ENCODE results near the gene NELL2. TPM values are rescaled to one million over a fixed set of nuclear protein-coding genes. Genes with fewer than 3 reads are reported as not detected.
"Not testable (repeated sequence)": the region's sequence is repeated elsewhere in the genome, so short reads cannot be mapped to it uniquely, and the experiment has no call there.

NELL2 gene
- total RNA-seq, 4 donors from 2014 or later = 7.5 to 39.2 (median 15.9) TPM

- H3K9me3 ChIP-seq = no peaks in the 10 kb centered on the region
- H3K4me3 ChIP-seq = no peak overlapping the region
- H3K27me3 ChIP-seq = no peaks in the 10 kb centered on the region
- no peak for DNase-seq
- no peaks in the 10 kb centered on the region for H3K36me3 ChIP-seq
- TF ChIP-seq, protein P1, sequence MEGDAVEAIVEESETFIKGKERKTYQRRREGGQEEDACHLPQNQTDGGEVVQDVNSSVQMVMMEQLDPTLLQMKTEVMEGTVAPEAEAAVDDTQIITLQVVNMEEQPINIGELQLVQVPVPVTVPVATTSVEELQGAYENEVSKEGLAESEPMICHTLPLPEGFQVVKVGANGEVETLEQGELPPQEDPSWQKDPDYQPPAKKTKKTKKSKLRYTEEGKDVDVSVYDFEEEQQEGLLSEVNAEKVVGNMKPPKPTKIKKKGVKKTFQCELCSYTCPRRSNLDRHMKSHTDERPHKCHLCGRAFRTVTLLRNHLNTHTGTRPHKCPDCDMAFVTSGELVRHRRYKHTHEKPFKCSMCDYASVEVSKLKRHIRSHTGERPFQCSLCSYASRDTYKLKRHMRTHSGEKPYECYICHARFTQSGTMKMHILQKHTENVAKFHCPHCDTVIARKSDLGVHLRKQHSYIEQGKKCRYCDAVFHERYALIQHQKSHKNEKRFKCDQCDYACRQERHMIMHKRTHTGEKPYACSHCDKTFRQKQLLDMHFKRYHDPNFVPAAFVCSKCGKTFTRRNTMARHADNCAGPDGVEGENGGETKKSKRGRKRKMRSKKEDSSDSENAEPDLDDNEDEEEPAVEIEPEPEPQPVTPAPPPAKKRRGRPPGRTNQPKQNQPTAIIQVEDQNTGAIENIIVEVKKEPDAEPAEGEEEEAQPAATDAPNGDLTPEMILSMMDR (IDR thresholded peaks at IDR 0.05) = no peak
- TF ChIP-seq POLR2A (IDR thresholded peaks at IDR 0.05) = no peak
- no peak overlapping the region for H3K27ac ChIP-seq
- H3K4me1 ChIP-seq = no peaks in the 10 kb centered on the region
These were observed 47.1 kb downstream of the NELL2 start for GRCh38 chr12:44829045-44829444.

GRCh38 chr12:44827832-44828438 lies 48.2 kb downstream of the NELL2 start:
- Histone ChIP-seq H3K27ac (no peak overlapping the region), H3K27me3 (no peaks in the 10 kb centered on the region), H3K4me1 (no peaks in the 10 kb centered on the region), H3K36me3 (no peaks in the 10 kb centered on the region), H3K4me3 (no peak overlapping the region), H3K9me3 (no peaks in the 10 kb centered on the region)
- TF ChIP-seq, protein P1 (IDR thresholded peaks at IDR 0.05) = no peak
- TF ChIP-seq POLR2A (IDR thresholded peaks at IDR 0.05) = no peak
- DNase-seq = no peak

GRCh38 chr12:44821702-44822101 lies 54.4 kb downstream of the NELL2 start:
- H3K4me1 ChIP-seq, H3K36me3 ChIP-seq, H3K27ac ChIP-seq, DNase-seq, H3K27me3 ChIP-seq, H3K9me3 ChIP-seq, H3K4me3 ChIP-seq: not testable (repeated sequence)

- no peak overlapping the region for H3K4me3 ChIP-seq
- H3K4me1 ChIP-seq = peaks cover 0 to 8% (median 0%) of the 10 kb centered on the region in 4 donors
- no peaks in the 10 kb centered on the region for H3K9me3 ChIP-seq
- H3K27me3 ChIP-seq = no peaks in the 10 kb centered on the region
- no peaks in the 10 kb centered on the region for H3K36me3 ChIP-seq
- TF ChIP-seq, protein P1 (IDR thresholded peaks at IDR 0.05) = no peak
- TF ChIP-seq POLR2A (IDR thresholded peaks at IDR 0.05) = no peak
- no peak for DNase-seq
- no peak overlapping the region for H3K27ac ChIP-seq
These were observed 56.2 kb downstream of the NELL2 start for GRCh38 chr12:44819884-44820283.

GRCh38 chr12:44817687-44818086 lies 58.4 kb downstream of the NELL2 start:
- Histone ChIP-seq H3K27me3 (no peaks in the 10 kb centered on the region), H3K36me3 (no peaks in the 10 kb centered on the region), H3K4me3 (no peak overlapping the region), H3K27ac (no peak overlapping the region), H3K4me1 (peaks cover 0 to 8% (median 0%) of the 10 kb centered on the region in 4 donors), H3K9me3 (no peaks in the 10 kb centered on the region)
- no peak for DNase-seq
- TF ChIP-seq, protein P1 (IDR thresholded peaks at IDR 0.05) = no peak
- no peak for TF ChIP-seq POLR2A (IDR thresholded peaks at IDR 0.05)

- Histone ChIP-seq H3K36me3 (no peaks in the 10 kb centered on the region), H3K4me1 (peaks cover 0 to 8% (median 0%) of the 10 kb centered on the region in 4 donors), H3K27ac (peak overlapping the region in 2 of 4 donors; percentile 2 to 34), H3K4me3 (no peak overlapping the region), H3K9me3 (no peaks in the 10 kb centered on the region), H3K27me3 (no peaks in the 10 kb centered on the region)
- no peak for DNase-seq
- TF ChIP-seq, protein P1 (IDR thresholded peaks at IDR 0.05) = no peak
- no peak for TF ChIP-seq POLR2A (IDR thresholded peaks at IDR 0.05)
These were observed 59.6 kb downstream of the NELL2 start for GRCh38 chr12:44816446-44817017.
